ENCODE results near the gene AIMP2.

The AIMP2 gene

GRCh38 chr7:6020371-6021286 lies 11.6 kb downstream of the AIMP2 start:
- DNase-seq, result no peak

GRCh38 chr7:6022707-6023106 lies 13.6 kb downstream of the AIMP2 start:
- no peaks in the 10 kb centered on the region for H3K9me3 ChIP-seq (ENCODE audit: insufficient read depth, low read length, severe bottlenecking)
- H3K4me3 ChIP-seq (ENCODE audit: low read depth in 1 of 2, low read length in 2 of 2), result no peak overlapping the region
- no peak overlapping the region for H3K9ac ChIP-seq (ENCODE audit: low read depth, low read length)
- no peak overlapping the region for H3K4me2 ChIP-seq (ENCODE audit: insufficient read depth, low read length)
- H4K20me1 ChIP-seq (ENCODE audit: insufficient read depth, low read length), result peaks cover 7% of the 10 kb centered on the region; the same call in 1 of the 2 replicates
- H3K27me3 ChIP-seq (ENCODE audit: insufficient read depth, low read length, poor library complexity), result no peaks in the 10 kb centered on the region
- no peak overlapping the region for H2AFZ ChIP-seq (ENCODE audit: low read depth, low read length)
- TF ChIP-seq CTCF (IDR thresholded peaks at IDR 0.05; ENCODE audit: borderline replicate concordance, extremely low read depth, low read length, poor library complexity, severe bottlenecking), result no peak
- no peak for TF ChIP-seq EZH2 (IDR thresholded peaks at IDR 0.05; ENCODE audit: borderline replicate concordance, low read depth, low read length, severe bottlenecking)
- no peaks in the 10 kb centered on the region for H3K4me1 ChIP-seq (ENCODE audit: insufficient read depth, low read length)
- H3K36me3 ChIP-seq (ENCODE audit: insufficient read depth, low read length), result peaks cover 99% of the 10 kb centered on the region
- no peak for ATAC-seq (ENCODE audit: insufficient read depth, low read depth)
- no peak overlapping the region for H3K27ac ChIP-seq (ENCODE audit: low read length)
- DNase-seq, result no peak
- H3K79me2 ChIP-seq (ENCODE audit: insufficient read depth, low read length), result peaks cover 3% of the 10 kb centered on the region; the same call in 1 of the 2 replicates

More at GRCh38 chr7:6020371-6021286, 11.6 kb downstream of the AIMP2 start:
- no peak overlapping the region for H3K27ac ChIP-seq (ENCODE audit: low read length)
- H3K9ac ChIP-seq (ENCODE audit: low read depth, low read length), result no peak overlapping the region
- TF ChIP-seq EZH2 (IDR thresholded peaks at IDR 0.05; ENCODE audit: borderline replicate concordance, low read depth, low read length, severe bottlenecking) (no peak), CTCF (IDR thresholded peaks at IDR 0.05; ENCODE audit: borderline replicate concordance, extremely low read depth, low read length, poor library complexity, severe bottlenecking) (no peak)
- H3K36me3 ChIP-seq (ENCODE audit: insufficient read depth, low read length), result peaks cover 99% of the 10 kb centered on the region
- H3K4me1 ChIP-seq (ENCODE audit: insufficient read depth, low read length), result peaks cover 10% of the 10 kb centered on the region
- no peaks in the 10 kb centered on the region for H3K79me2 ChIP-seq (ENCODE audit: insufficient read depth, low read length)
- no peak overlapping the region for H2AFZ ChIP-seq (ENCODE audit: low read depth, low read length)
- H3K4me2 ChIP-seq (ENCODE audit: insufficient read depth, low read length), result no peak overlapping the region
- ATAC-seq (ENCODE audit: insufficient read depth, low read depth), result no peak
- H3K9me3 ChIP-seq (ENCODE audit: insufficient read depth, low read length, severe bottlenecking), result no peaks in the 10 kb centered on the region
- H3K27me3 ChIP-seq (ENCODE audit: insufficient read depth, low read length, poor library complexity), result no peaks in the 10 kb centered on the region
- H4K20me1 ChIP-seq (ENCODE audit: insufficient read depth, low read length), result no peaks in the 10 kb centered on the region; the same call in 1 of the 2 replicates
- H3K4me3 ChIP-seq (ENCODE audit: low read depth in 1 of 2, low read length in 2 of 2), result no peak overlapping the region

GRCh38 chr7:6023974-6024435 lies 14.9 kb downstream of the AIMP2 start:
- no peaks in the 10 kb centered on the region for H3K9me3 ChIP-seq (ENCODE audit: insufficient read depth, low read length, severe bottlenecking)
- no peak overlapping the region for H3K9ac ChIP-seq (ENCODE audit: low read depth, low read length)
- ATAC-seq (ENCODE audit: insufficient read depth, low read depth), result no peak
- no peak overlapping the region for H3K4me2 ChIP-seq (ENCODE audit: insufficient read depth, low read length)
- H3K4me3 ChIP-seq (ENCODE audit: low read depth in 1 of 2, low read length in 2 of 2), result no peak overlapping the region
- no peak for DNase-seq
- no peak overlapping the region for H3K27ac ChIP-seq (ENCODE audit: low read length)
- H3K27me3 ChIP-seq (ENCODE audit: insufficient read depth, low read length, poor library complexity), result no peaks in the 10 kb centered on the region
- peaks cover 3% of the 10 kb centered on the region; the same call in 1 of the 2 replicates for H3K79me2 ChIP-seq (ENCODE audit: insufficient read depth, low read length)
- H3K36me3 ChIP-seq (ENCODE audit: insufficient read depth, low read length), result peaks cover 100% of the 10 kb centered on the region
- H4K20me1 ChIP-seq (ENCODE audit: insufficient read depth, low read length), result peaks cover 7% of the 10 kb centered on the region; the same call in 1 of the 2 replicates
- no peak for TF ChIP-seq CTCF (IDR thresholded peaks at IDR 0.05; ENCODE audit: borderline replicate concordance, extremely low read depth, low read length, poor library complexity, severe bottlenecking)
- no peak for TF ChIP-seq EZH2 (IDR thresholded peaks at IDR 0.05; ENCODE audit: borderline replicate concordance, low read depth, low read length, severe bottlenecking)
- H2AFZ ChIP-seq (ENCODE audit: low read depth, low read length), result no peak overlapping the region
- no peaks in the 10 kb centered on the region for H3K4me1 ChIP-seq (ENCODE audit: insufficient read depth, low read length)
